Stimulated activated CD4-positive, alpha-beta T cell treated with anti-CD3 and anti-CD28 coated beads, TNF-alpha, amount 100 ng/mL, for 48 hours (primary cell): ENCODE results near the gene PKP2.
"Not testable (repeated sequence)": the region's sequence is repeated elsewhere in the genome, so short reads cannot be mapped to it uniquely, and the experiment has no call there.

Experiments used
- DNase-seq, 3 donors: peaks; one replicate each; pipeline ENCODE4 v3.0.0-alpha.2; 2020; ENCODE audit warnings: low read depth in 3 of 3

Gene PKP2

GRCh38 chr12:32861658-32862057 is 34.9 kb downstream of the PKP2 start:
- not testable (repeated sequence) for DNase-seq

- DNase-seq = no peak
These were observed 36.4 kb downstream of the PKP2 start for GRCh38 chr12:32860192-32860591.

- no peak for DNase-seq
These were observed 37.2 kb downstream of the PKP2 start for GRCh38 chr12:32859389-32859788.

- DNase-seq = no peak
These were observed 41.9 kb downstream of the PKP2 start for GRCh38 chr12:32854716-32855115.

- no peak for DNase-seq
These were observed 42.5 kb downstream of the PKP2 start for GRCh38 chr12:32854097-32854496.

GRCh38 chr12:32847287-32847686 is 49.3 kb downstream of the PKP2 start:
- no peak for DNase-seq

GRCh38 chr12:32846053-32846452 is 50.5 kb downstream of the PKP2 start:
- no peak for DNase-seq

GRCh38 chr12:32843528-32844095 is 53.0 kb downstream of the PKP2 start:
- no peak for DNase-seq

GRCh38 chr12:32841061-32841460 is 55.5 kb downstream of the PKP2 start:
- DNase-seq = no peak

- DNase-seq = no peak
These were observed 56.7 kb downstream of the PKP2 start for GRCh38 chr12:32839828-32840227.

- no peak for DNase-seq
These were observed 58.6 kb downstream of the PKP2 start for GRCh38 chr12:32837974-32838373.

- no peak for DNase-seq
These were observed 59.9 kb downstream of the PKP2 start for GRCh38 chr12:32836710-32837109.

GRCh38 chr12:32834122-32834521 is 62.5 kb downstream of the PKP2 start:
- DNase-seq = no peak

GRCh38 chr12:32828552-32828951 is 68.0 kb downstream of the PKP2 start:
- DNase-seq = no peak

- no peak for DNase-seq
These were observed 68.5 kb downstream of the PKP2 start for GRCh38 chr12:32828120-32828519.

- no peak for DNase-seq
These were observed 69.7 kb downstream of the PKP2 start for GRCh38 chr12:32826807-32827412.

GRCh38 chr12:32824596-32824995 is 72.0 kb downstream of the PKP2 start:
- DNase-seq = no peak

GRCh38 chr12:32822344-32822743 is 74.2 kb downstream of the PKP2 start:
- DNase-seq = no peak

GRCh38 chr12:32821710-32822109 is 74.9 kb downstream of the PKP2 start:
- no peak for DNase-seq

- DNase-seq = no peak
These were observed 75.3 kb downstream of the PKP2 start for GRCh38 chr12:32821293-32821692.

GRCh38 chr12:32820376-32820931 is 76.1 kb downstream of the PKP2 start:
- DNase-seq = no peak

- no peak for DNase-seq
These were observed 77.2 kb downstream of the PKP2 start for GRCh38 chr12:32819424-32819823.

GRCh38 chr12:32811686-32812392 is 84.7 kb downstream of the PKP2 start:
- DNase-seq = no peak
